Naive thymus-derived CD4-positive, alpha-beta T cell (primary cell): ENCODE results near the gene TBCD. TPM values are rescaled to one million over a fixed set of nuclear protein-coding genes. Genes with fewer than 3 reads are reported as not detected.

Experiments
- ATAC-seq: fragments of 150-1000 bp; cut with Tn5 transposase; 2 replicates; pipeline ENCODE4 v1.10.0; 2021; ENCODE audit warnings: mild to moderate bottlenecking, moderate library complexity
- CTCF ChIA-PET: fragments of 350-600 bp; sonication (Branson Sonifier 250); formaldehyde crosslinking; loops from one replicate; lab custom pipeline; 2021; ENCODE audit warnings: antibody characterized with exemption; lab: Charles Lee
- POLR2A ChIA-PET: fragments of 350-600 bp; sonication (Branson Sonifier 250); formaldehyde crosslinking; loops from one replicate; lab custom pipeline; 2021; ENCODE audit warnings: antibody characterized with exemption, inconsistent platforms; lab: Charles Lee
- DNase-seq, 9 donors: peaks; one replicate each; pipeline versions ENCODE4 v3.0.0 to v3.0.0-alpha.2; 2020 to 2022; ENCODE audit warnings: mixed read lengths in 1 of 9
- H3K27ac ChIP-seq: one replicate; pipeline ENCODE4 v1.7.0; 2013; ENCODE audit warnings: mild to moderate bottlenecking, low read depth, low read length, moderate library complexity
- H3K27me3 ChIP-seq, 2 donors: one replicate each; pipeline ENCODE4 v1.7.0; 2013; ENCODE audit warnings: low read length in 2 of 2, mild to moderate bottlenecking in 2 of 2, moderate library complexity in 2 of 2; ENCODE audit not compliant: control insufficient read depth in 2 of 2, insufficient read depth in 2 of 2
- H3K36me3 ChIP-seq, 3 experiments: 1 replicate in 2 of 3; 2 replicates in 1 of 3; pipeline ENCODE4 v1.7.0; 2013; ENCODE audit warnings: low read length in 3 of 3, mild to moderate bottlenecking in 3 of 3, moderate library complexity in 1 of 3; ENCODE audit not compliant: insufficient read depth in 3 of 3, control insufficient read depth in 2 of 3
- H3K4me1 ChIP-seq, 2 donors: one replicate each; pipeline ENCODE4 v1.7.0; 2013; ENCODE audit warnings: low read length in 2 of 2, mild to moderate bottlenecking in 2 of 2, moderate library complexity in 1 of 2; ENCODE audit not compliant: control insufficient read depth in 2 of 2, insufficient read depth in 2 of 2
- H3K4me3 ChIP-seq: 2 replicates; pipeline ENCODE4 v1.7.0; 2013; ENCODE audit warnings: mild to moderate bottlenecking, low read length
- H3K9me3 ChIP-seq, 3 experiments: 1 replicate in 2 of 3; 2 replicates in 1 of 3; pipeline ENCODE4 v1.7.0; 2013; ENCODE audit warnings: low read length in 3 of 3; ENCODE audit not compliant: control insufficient read depth in 2 of 3
- H3K27ac Mint-ChIP-seq, 9 donors: one replicate each; pipeline ENCODE4 v1.8.0; 2020 to 2022; ENCODE audit warnings: mixed read lengths in 9 of 9, mild to moderate bottlenecking in 8 of 9, moderate library complexity in 5 of 9, inconsistent platforms in 2 of 9
- H3K27me3 Mint-ChIP-seq, 5 donors: one replicate each; pipeline ENCODE4 v1.8.0; 2021 to 2022; ENCODE audit warnings: mixed read lengths in 5 of 5, mild to moderate bottlenecking in 1 of 5
- H3K36me3 Mint-ChIP-seq, 5 donors: one replicate each; pipeline ENCODE4 v1.8.0; 2020 to 2022; ENCODE audit warnings: mixed read lengths in 5 of 5, mild to moderate bottlenecking in 3 of 5, inconsistent platforms in 1 of 5
- H3K4me1 Mint-ChIP-seq, 7 donors: one replicate each; pipeline ENCODE4 v1.8.0; 2020 to 2022; ENCODE audit warnings: mixed read lengths in 7 of 7, mild to moderate bottlenecking in 3 of 7, inconsistent platforms in 1 of 7
- H3K4me3 Mint-ChIP-seq, 10 donors: one replicate each; pipeline ENCODE4 v1.8.0; 2020 to 2022; ENCODE audit warnings: mild to moderate bottlenecking in 10 of 10, mixed read lengths in 10 of 10, moderate library complexity in 6 of 10, inconsistent platforms in 2 of 10
- H3K9me3 Mint-ChIP-seq, 11 donors: one replicate each; pipeline ENCODE4 v1.8.0; 2020 to 2022; ENCODE audit warnings: mixed read lengths in 11 of 11, mild to moderate bottlenecking in 4 of 11, inconsistent platforms in 1 of 11, moderate library complexity in 1 of 11
- intact Hi-C, 2 donors: fragments of 100-400 bp; cut with micrococcal nuclease; formaldehyde crosslinking; loops; one replicate each; pipeline ENCODE4 v1.15.1; 2023
- polyA plus RNA-seq, 2 donors: library from polyadenylated mRNA; unstranded; fragments of 300-500 nt; fragmentation: Illumina TruSeq; gene quantifications; one replicate each; pipeline ENCODE4 v1.2.3, GENCODE V29; 2021
- total RNA-seq, 6 experiments: library from RNA in 5 of 6; stranded (reverse) in 5 of 6; gene quantifications; 1 replicate in 5 of 6; 2 replicates in 1 of 6; pipeline ENCODE4 v1.2.3 and lab custom pipeline; 2021 to 2026

Gene TBCD
- total and polyA plus RNA-seq, 7 experiments from 2014 or later, result 61.5 to 255 (median 123) TPM

DNA sequence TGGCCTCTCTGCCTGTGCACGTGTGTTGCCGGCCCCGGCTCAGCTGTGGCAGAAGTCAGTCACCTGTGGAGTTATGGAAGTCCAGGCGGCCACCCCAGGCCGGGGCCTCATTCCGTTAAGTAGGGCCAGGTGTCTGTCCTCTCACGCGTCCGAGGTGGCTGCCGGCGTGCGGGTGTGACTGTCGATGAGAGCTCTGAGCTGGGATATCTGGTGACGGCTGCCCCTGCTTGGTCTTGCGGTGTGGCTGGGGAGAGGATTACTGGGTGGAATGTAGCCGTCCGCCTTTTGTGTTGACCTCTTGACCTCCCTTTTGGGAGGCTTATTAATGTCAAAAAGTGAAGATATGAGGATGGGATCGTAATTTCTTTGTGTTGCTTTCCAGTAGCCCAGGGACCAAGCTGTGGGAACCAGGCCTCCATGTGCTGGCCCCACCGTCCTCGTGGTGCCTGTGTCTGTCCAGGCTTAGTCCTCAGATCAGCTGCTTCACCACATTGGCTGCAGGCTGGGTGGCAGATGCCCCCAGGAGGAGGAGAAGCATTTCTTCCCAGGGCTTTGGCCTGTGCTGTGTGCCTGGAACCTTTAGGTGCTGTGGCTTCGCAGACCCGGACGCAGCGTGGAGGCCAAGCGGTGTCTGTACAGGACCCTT, 111.0 kb downstream of the TBCD start:
- ATAC-seq (no peak), DNase-seq (no peak)
- Histone ChIP-seq H3K9me3 (no peaks in the 10 kb centered on the region), H3K4me1 (peaks cover 62 to 66% of the 10 kb centered on the region in 2 donors), H3K27ac (peak overlapping the region; percentile 72), H3K4me3 (no peak overlapping the region), H3K27me3 (no peaks in the 10 kb centered on the region), H3K36me3 (no peaks in the 10 kb centered on the region)
- intact Hi-C loops, result loop anchor here in 1 of 2 donors (5.0 kb wide), 3 partner anchors 36 to 189 kb away; no protein-coding TSS in a partner anchor
- H3K36me3 Mint-ChIP-seq, result peaks cover 0 to 14% (median 0%) of the 10 kb centered on the region in 5 donors
- H3K27me3 Mint-ChIP-seq, result no peaks in the 10 kb centered on the region
- H3K27ac Mint-ChIP-seq, result peak overlapping the region; percentile 63 to 98 (median 89)
- POLR2A ChIA-PET, result interaction anchor here (0.7 to 5.8 kb wide), 9 partner anchors 10 to 405 kb away, joined by 3 to 84 read pairs (median 4); partner anchors contain the start of gene NARF
- CTCF ChIA-PET, result interaction anchor here (1.0 to 2.5 kb wide), 4 partner anchors 8 to 147 kb away, joined by 3 to 14 read pairs (median 5); partner anchors contain the start of gene FN3KRP
- peaks cover 40 to 80% (median 75%) of the 10 kb centered on the region in 7 donors for H3K4me1 Mint-ChIP-seq
- peak overlapping the region in 8 of 10 donors; percentile 17 to 88 (median 40) for H3K4me3 Mint-ChIP-seq
- H3K9me3 Mint-ChIP-seq, result no peaks in the 10 kb centered on the region

DNA sequence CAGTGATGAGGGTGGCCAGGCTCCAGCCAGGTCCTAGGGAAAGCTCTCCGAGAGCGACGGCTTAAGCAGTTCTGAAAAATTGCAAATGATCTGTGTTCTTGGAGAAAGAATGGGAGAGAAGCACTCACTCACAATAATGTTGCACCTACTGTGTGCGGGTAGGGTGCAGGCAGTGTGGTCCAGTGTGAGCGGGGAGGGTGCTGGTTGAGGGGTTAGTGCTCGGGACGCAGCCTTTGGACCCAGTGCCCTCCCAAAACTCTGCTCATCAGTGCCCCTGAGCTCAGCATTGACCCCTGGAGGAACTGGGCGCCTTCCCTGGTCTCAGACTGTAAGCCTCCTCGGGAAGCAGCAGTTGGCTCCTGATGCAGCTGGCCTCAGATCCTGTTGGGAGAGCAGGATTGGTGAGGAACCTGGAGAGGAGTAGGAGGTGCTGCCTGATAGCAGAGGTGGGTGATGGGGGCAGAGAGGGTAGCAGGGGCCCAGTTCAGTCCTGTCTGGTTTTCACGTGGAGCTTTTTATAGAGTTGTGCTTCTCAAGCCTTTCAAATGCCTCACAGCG, 111.6 kb downstream of the TBCD start:
- H3K27ac Mint-ChIP-seq, result peak overlapping the region; percentile 63 to 98 (median 97)
- H3K27me3 ChIP-seq, result no peaks in the 10 kb centered on the region
- H3K4me1 Mint-ChIP-seq, result peaks cover 39 to 75% (median 70%) of the 10 kb centered on the region in 7 donors
- peaks cover 56 to 60% of the 10 kb centered on the region in 2 donors for H3K4me1 ChIP-seq
- H3K4me3 Mint-ChIP-seq, result peak overlapping the region; percentile 73 to 88 (median 83)
- ChIA-PET CTCF (interaction anchor here (0.8 to 2.5 kb wide), 8 partner anchors 9 to 444 kb away, joined by 3 to 14 read pairs (median 3); partner anchors contain the start of gene FN3KRP), POLR2A (interaction anchor here (0.5 to 5.8 kb wide), 17 partner anchors 10 to 405 kb away, joined by 3 to 84 read pairs (median 4); partner anchors contain the start of gene NARF)
- no peaks in the 10 kb centered on the region for H3K36me3 ChIP-seq
- no peak for ATAC-seq
- intact Hi-C loops, result loop anchor here in 1 of 2 donors (5.0 kb wide), 3 partner anchors 36 to 189 kb away; no protein-coding TSS in a partner anchor
- no peak for DNase-seq
- H3K27ac ChIP-seq, result peak overlapping the region; percentile 72
- H3K4me3 ChIP-seq, result peak overlapping the region; percentile 19
- H3K9me3 ChIP-seq, result no peaks in the 10 kb centered on the region
- H3K9me3 Mint-ChIP-seq, result no peaks in the 10 kb centered on the region
- H3K36me3 Mint-ChIP-seq, result peaks cover 0 to 14% (median 0%) of the 10 kb centered on the region in 5 donors
- no peaks in the 10 kb centered on the region for H3K27me3 Mint-ChIP-seq

DNA sequence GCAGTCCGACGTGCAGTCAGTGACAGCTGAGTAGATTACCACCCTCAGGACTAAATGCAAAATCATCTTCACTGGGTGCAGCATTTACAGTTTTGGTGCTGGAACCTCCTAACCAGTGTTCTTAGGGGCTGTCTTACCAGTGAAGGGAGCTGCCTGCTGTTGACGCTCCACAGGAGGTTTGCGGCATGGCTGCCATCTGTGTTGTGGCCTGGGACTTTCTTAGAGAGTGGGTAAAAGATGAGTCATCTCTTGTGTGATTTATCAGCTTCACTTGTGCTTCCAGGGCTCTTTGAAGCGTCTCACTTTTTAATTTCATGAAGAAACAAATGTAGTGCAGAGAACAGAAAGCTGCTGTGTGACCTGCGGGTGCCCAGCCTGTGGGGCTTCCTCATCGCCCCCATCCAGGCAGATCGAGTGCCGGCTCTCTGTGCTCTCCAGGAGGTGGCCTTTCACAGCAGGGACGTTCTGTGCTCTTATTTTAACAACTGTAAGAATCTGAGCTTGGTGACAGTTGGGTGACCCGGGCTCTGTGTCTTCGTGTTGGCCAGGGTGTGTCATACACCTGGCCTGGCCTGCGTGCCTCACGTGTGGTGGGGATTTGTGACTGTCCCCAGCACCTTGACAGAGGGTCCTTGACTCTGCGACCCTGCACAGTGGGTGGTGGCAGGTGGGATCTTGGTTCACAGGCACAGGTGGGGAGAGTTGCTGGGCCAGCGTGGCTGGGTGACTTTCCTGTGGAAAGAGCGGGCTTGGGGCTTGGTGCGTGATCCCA, 112.3 kb downstream of the TBCD start:
- Histone ChIP-seq H3K27ac (peak overlapping the region; percentile 72), H3K4me1 (peaks cover 49 to 54% of the 10 kb centered on the region in 2 donors), H3K27me3 (no peaks in the 10 kb centered on the region), H3K4me3 (peak overlapping the region; percentile 54), H3K36me3 (no peaks in the 10 kb centered on the region), H3K9me3 (no peaks in the 10 kb centered on the region)
- H3K4me3 Mint-ChIP-seq, result peak overlapping the region; percentile 73 to 88 (median 83)
- peaks cover 0 to 14% (median 0%) of the 10 kb centered on the region in 5 donors for H3K36me3 Mint-ChIP-seq
- peak overlapping the region; percentile 63 to 98 (median 97) for H3K27ac Mint-ChIP-seq
- ATAC-seq (peak; percentile 94), DNase-seq (peak; percentile 42 to 95 (median 93))
- H3K27me3 Mint-ChIP-seq, result no peaks in the 10 kb centered on the region
- peaks cover 38 to 73% (median 64%) of the 10 kb centered on the region in 7 donors for H3K4me1 Mint-ChIP-seq
- H3K9me3 Mint-ChIP-seq, result no peaks in the 10 kb centered on the region
- ChIA-PET CTCF (interaction anchor here (0.8 to 2.5 kb wide), 10 partner anchors 9 to 445 kb away, joined by 3 to 14 read pairs (median 3); partner anchors contain the start of gene FN3KRP), POLR2A (interaction anchor here (0.5 to 5.8 kb wide), 17 partner anchors 11 to 406 kb away, joined by 3 to 84 read pairs (median 4); partner anchors contain the start of gene NARF)
- intact Hi-C loops, result loop anchor here (1.0 to 5.0 kb wide), 9 partner anchors 15 to 188 kb away; no protein-coding TSS in a partner anchor

DNA sequence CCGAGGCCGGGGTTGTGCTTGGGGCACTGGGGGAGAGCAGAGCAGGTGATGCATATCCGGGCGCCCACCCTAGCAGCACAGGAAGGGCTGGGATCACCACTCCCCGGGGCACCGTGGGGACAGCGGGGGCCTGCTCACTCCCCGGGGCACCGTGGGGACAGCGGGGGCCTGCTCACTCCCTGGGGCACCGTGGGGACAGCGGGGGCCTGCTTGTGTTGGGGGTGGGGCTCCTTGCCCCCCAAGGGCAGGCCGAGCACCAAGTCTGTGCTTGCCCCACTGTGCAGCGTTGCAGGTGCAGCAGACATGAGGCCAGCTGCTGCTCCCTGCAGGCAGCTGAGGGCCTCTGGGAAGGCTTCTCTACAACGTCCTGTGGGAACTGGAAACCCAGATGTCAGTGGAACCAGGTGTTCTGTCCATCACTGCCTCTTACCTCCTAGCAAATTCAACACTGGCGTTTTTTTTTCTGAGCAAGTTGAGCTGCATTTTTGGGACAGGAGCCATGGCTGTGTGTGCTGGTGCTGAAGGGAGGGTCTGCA, 112.9 kb downstream of the TBCD start:
- Mint-ChIP-seq H3K27ac (peak overlapping the region; percentile 63 to 98 (median 97)), H3K4me1 (peaks cover 34 to 67% (median 57%) of the 10 kb centered on the region in 7 donors), H3K36me3 (peaks cover 0 to 11% (median under 1%) of the 10 kb centered on the region in 5 donors), H3K9me3 (no peaks in the 10 kb centered on the region), H3K27me3 (no peaks in the 10 kb centered on the region), H3K4me3 (peak overlapping the region; percentile 73 to 88 (median 83))
- H3K27ac ChIP-seq, result peak overlapping the region; percentile 72
- H3K27me3 ChIP-seq, result no peaks in the 10 kb centered on the region
- POLR2A ChIA-PET, result interaction anchor here (0.5 to 5.8 kb wide), 6 partner anchors 11 to 225 kb away, joined by 3 to 84 read pairs (median 16); no protein-coding TSS in a partner anchor
- no peaks in the 10 kb centered on the region for H3K9me3 ChIP-seq
- CTCF ChIA-PET, result interaction anchor here (0.8 to 2.5 kb wide), 4 partner anchors 17 to 83 kb away, joined by 3 to 14 read pairs (median 6); no protein-coding TSS in a partner anchor
- intact Hi-C loops, result loop anchor here (1.0 to 5.0 kb wide), 9 partner anchors 16 to 188 kb away; no protein-coding TSS in a partner anchor
- H3K4me1 ChIP-seq, result peaks cover 43 to 50% of the 10 kb centered on the region in 2 donors
- no peaks in the 10 kb centered on the region for H3K36me3 ChIP-seq
- DNase-seq (no peak), ATAC-seq (no peak)
- H3K4me3 ChIP-seq, result peak overlapping the region; percentile 54

DNA sequence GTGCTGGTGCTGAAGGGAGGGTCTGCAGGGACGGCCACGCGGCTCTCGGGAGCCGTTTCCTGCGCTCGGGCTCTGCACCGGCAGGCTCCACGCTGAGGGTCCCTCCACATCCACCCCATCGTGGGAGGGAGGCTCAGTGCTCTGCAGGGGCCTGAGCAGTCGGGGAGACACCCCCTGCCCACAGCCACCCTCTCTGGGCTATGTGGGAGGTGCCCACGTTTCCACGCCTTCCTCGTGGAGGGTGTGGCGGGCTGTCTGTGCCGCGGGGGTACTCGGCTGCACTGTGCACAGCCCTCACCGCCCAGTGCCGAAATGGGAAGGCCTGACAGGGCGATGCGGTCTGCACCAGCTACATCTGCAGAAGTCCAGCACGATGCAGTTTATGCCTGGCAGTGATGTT, 113.4 kb downstream of the TBCD start:
- peaks cover 40 to 49% of the 10 kb centered on the region in 2 donors for H3K4me1 ChIP-seq
- DNase-seq (no peak), ATAC-seq (no peak)
- H3K9me3 Mint-ChIP-seq, result no peaks in the 10 kb centered on the region
- H3K36me3 Mint-ChIP-seq, result peaks cover 0 to 9% (median 4%) of the 10 kb centered on the region in 5 donors
- peaks cover 0 to 3% (median 0%) of the 10 kb centered on the region in 3 experiments for H3K36me3 ChIP-seq
- no peak overlapping the region for H3K4me3 ChIP-seq
- peaks cover 29 to 67% (median 55%) of the 10 kb centered on the region in 7 donors for H3K4me1 Mint-ChIP-seq
- peak overlapping the region; percentile 72 for H3K27ac ChIP-seq
- intact Hi-C loops, result loop anchor here (2.0 kb wide), 3 partner anchors 16 to 82 kb away; no protein-coding TSS in a partner anchor
- POLR2A ChIA-PET, result interaction anchor here (3.7 to 5.8 kb wide), 3 partner anchors 10 to 28 kb away, joined by 26 to 84 read pairs (median 36); no protein-coding TSS in a partner anchor
- no peaks in the 10 kb centered on the region for H3K27me3 ChIP-seq
- no peaks in the 10 kb centered on the region for H3K9me3 ChIP-seq
- H3K27me3 Mint-ChIP-seq, result no peaks in the 10 kb centered on the region
- peak overlapping the region in 6 of 10 donors; percentile 7 to 88 (median 42) for H3K4me3 Mint-ChIP-seq
- CTCF ChIA-PET, result interaction anchor here (1.0 to 1.3 kb wide), 3 partner anchors 16 to 48 kb away, joined by 3 to 7 read pairs (median 3); no protein-coding TSS in a partner anchor
- peak overlapping the region in 6 of 9 donors; percentile 36 to 97 (median 72) for H3K27ac Mint-ChIP-seq
